ENCODE measurements around the gene BSN. TPM values are rescaled to one million over a fixed set of nuclear protein-coding genes. Genes with fewer than 3 reads are reported as not detected.

BSN gene
- polyA plus RNA-seq, 2 of the 4 experiments (the other 2 are of a cell fraction): 0.04 to 0.08 TPM

DNA sequence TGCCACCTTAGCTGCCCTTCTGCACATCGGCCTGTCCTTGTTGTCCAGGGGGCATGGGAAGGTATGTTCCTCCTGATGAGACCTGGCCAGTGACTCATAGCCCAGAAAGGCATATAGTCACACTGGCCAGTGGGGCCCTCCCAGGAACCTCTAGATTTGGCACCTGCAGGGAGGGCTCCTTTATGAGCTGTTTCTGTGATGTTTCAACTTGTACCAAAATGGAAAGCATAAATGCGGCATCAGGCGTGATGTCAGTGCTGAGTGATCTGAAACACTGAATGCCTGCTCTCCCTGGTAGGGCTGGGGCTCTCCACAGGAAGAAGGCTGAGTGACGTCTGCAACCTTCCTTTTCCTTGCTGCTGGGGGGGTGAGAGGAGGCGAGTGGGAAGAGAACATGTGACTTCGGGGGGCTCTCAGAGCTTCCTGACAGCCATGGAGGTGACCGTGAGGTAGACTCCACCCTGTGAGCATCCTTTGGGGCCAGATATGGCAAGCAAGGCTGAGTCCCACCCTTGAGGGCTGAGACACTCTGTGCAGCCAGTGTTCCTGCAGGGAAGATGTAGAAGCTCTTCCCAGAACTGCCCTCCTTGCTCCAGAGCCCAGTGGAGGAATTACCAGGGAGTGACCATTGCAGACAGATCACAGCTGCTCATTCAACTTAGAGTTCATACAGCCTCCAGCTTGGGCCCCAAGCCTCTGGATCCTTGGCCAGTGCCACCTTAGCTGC is 82.8 kb downstream of the BSN start:
- no peak overlapping the region for H3K4me3 ChIP-seq
- CTCF ChIA-PET: interaction anchor here (1.6 kb wide), 1 partner anchor 97 kb away, joined by 5 read pairs; no protein-coding TSS in a partner anchor
- no peak overlapping the region for H3K27ac ChIP-seq
- 74% methylated on average over 6 of the region's 7 CpGs for WGBS (ENCODE audit: missing lambda C conversion rate)
- ATAC-seq: no peak; a peak in 1 of 6 replicates
- FAIRE-seq: no peak
- H3K4me1 ChIP-seq: peaks cover 10% of the 10 kb centered on the region; the same call in 2 of the 3 replicates
- POLR2A ChIA-PET: interaction anchor here (1.2 kb wide), 1 partner anchor 49 kb away, joined by 6 read pairs; no protein-coding TSS in a partner anchor
- H3K4me2 ChIP-seq: no peak overlapping the region
- H3K9me3 ChIP-seq: peaks cover under 1% of the 10 kb centered on the region; the same call in 1 of the 3 replicates
- no peak for DNase-seq (ENCODE audit: low read depth in 1 of 2, low spot score in 1 of 2)
- TF ChIP-seq, protein P1, sequence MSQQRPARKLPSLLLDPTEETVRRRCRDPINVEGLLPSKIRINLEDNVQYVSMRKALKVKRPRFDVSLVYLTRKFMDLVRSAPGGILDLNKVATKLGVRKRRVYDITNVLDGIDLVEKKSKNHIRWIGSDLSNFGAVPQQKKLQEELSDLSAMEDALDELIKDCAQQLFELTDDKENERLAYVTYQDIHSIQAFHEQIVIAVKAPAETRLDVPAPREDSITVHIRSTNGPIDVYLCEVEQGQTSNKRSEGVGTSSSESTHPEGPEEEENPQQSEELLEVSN (IDR thresholded peaks at IDR 0.05; ENCODE audit: borderline replicate concordance, low read depth): no peak
- no peak for TF ChIP-seq RNF2 (IDR thresholded peaks at IDR 0.05; ENCODE audit: borderline replicate concordance, low read depth)
- TF ChIP-seq, protein P2, sequence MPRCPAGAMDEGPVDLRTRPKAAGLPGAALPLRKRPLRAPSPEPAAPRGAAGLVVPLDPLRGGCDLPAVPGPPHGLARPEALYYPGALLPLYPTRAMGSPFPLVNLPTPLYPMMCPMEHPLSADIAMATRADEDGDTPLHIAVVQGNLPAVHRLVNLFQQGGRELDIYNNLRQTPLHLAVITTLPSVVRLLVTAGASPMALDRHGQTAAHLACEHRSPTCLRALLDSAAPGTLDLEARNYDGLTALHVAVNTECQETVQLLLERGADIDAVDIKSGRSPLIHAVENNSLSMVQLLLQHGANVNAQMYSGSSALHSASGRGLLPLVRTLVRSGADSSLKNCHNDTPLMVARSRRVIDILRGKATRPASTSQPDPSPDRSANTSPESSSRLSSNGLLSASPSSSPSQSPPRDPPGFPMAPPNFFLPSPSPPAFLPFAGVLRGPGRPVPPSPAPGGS (IDR thresholded peaks at IDR 0.05): no peak
- TF ChIP-seq HOXB13 (CRISPR knock-in tag; IDR thresholded peaks at IDR 0.05; ENCODE audit: low read depth): no peak
- TF ChIP-seq, protein P3, sequence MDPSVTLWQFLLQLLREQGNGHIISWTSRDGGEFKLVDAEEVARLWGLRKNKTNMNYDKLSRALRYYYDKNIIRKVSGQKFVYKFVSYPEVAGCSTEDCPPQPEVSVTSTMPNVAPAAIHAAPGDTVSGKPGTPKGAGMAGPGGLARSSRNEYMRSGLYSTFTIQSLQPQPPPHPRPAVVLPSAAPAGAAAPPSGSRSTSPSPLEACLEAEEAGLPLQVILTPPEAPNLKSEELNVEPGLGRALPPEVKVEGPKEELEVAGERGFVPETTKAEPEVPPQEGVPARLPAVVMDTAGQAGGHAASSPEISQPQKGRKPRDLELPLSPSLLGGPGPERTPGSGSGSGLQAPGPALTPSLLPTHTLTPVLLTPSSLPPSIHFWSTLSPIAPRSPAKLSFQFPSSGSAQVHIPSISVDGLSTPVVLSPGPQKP (IDR thresholded peaks at IDR 0.05; ENCODE audit: low read depth, low read length): no peak
- TF ChIP-seq HDAC2 (IDR thresholded peaks at IDR 0.05): no peak
- TF ChIP-seq MYC (IDR thresholded peaks at IDR 0.05; ENCODE audit: borderline replicate concordance, low read length): no peak
- TF ChIP-seq SREBF2 (IDR thresholded peaks at IDR 0.05): no peak
- no peak for TF ChIP-seq EP300 (IDR thresholded peaks at IDR 0.05)
- no peak for TF ChIP-seq HOXA7 (CRISPR knock-in tag; IDR thresholded peaks at IDR 0.05)
- no peak for TF ChIP-seq TP53 (CRISPR knock-in tag; IDR thresholded peaks at IDR 0.05)
- TF ChIP-seq JUNB (IDR thresholded peaks at IDR 0.05): no peak
- TF ChIP-seq BHLHE40 (IDR thresholded peaks at IDR 0.05; ENCODE audit: low read depth, low read length): no peak
- TF ChIP-seq TFCP2L1 (CRISPR knock-in tag; IDR thresholded peaks at IDR 0.05): no peak

DNA sequence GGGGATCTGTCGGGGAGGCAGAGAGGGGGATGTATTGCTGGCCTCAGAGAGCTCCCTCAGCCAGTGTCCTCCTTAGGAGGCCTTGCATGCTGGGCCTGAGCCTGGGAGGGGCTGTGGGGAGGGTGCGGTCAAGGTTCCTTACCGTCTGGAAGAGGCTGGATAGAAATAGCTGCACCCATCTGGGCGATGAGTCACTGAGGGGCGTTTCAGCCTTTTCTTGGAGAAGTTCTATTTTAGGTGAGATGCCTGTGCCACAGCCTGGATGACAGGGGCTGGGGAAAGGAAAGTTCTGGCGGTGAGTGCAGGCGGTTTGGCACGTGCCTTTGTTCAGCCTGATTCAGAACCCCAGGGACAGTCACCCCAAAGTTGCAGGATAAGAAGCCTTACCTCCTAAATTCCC is 84.2 kb downstream of the BSN start:
- peak overlapping the region in 1 of 2 experiments; percentile 49; a peak in 2 of 6 replicates for H3K27ac ChIP-seq
- peak; percentile 55 to 86; a peak in 4 of 6 replicates for ATAC-seq
- FAIRE-seq: no peak
- peaks cover 10% of the 10 kb centered on the region; the same call in 2 of the 3 replicates for H3K4me1 ChIP-seq
- peak overlapping the region; percentile 51 for H3K4me2 ChIP-seq
- H3K4me3 ChIP-seq: no peak overlapping the region
- no peaks in the 10 kb centered on the region for H3K9me3 ChIP-seq
- 33% methylated on average over 8 of the region's 8 CpGs for WGBS (ENCODE audit: missing lambda C conversion rate)
- ChIA-PET POLR2A (interaction anchor here (1.2 kb wide), 1 partner anchor 50 kb away, joined by 6 read pairs; no protein-coding TSS in a partner anchor), CTCF (interaction anchor here (0.6 to 1.6 kb wide), 2 partner anchors 34 to 98 kb away, joined by 4 to 5 read pairs; no protein-coding TSS in a partner anchor)
- no peak for TF ChIP-seq FOSL2 (IDR thresholded peaks at IDR 0.05)
- peak; percentile 21; the same call in 1 of the 2 replicates for TF ChIP-seq FOSL2 (CRISPR knock-in tag; IDR thresholded peaks at IDR 0.05)
- TF ChIP-seq CBX8 (IDR thresholded peaks at IDR 0.05): no peak
- no peak for TF ChIP-seq FOSB (CRISPR knock-in tag; IDR thresholded peaks at IDR 0.05)
- peak; percentile 6 to 57 for DNase-seq (ENCODE audit: low read depth in 1 of 2, low spot score in 1 of 2)

DNA sequence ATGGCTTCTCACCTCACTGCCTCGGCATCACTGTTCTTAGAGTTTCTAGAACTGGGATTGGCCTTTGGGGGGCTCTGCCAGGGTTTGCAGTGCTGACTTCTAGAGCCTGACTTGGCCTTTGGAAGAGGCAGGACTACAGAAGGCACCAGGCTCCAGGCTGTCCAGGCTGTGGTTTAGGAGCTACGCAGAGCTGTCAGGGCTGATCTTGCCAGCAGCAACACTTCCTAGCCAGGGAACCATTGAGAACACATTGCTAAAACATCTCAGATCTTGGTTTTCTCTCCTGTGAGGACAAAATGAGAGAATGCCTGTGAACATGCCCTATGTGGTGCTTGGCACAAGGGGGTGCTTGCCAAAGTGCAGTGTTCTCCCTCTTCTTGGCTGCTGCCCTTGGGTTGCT is 85.3 kb downstream of the BSN start:
- FAIRE-seq: no peak
- CTCF ChIA-PET: interaction anchor here (0.7 to 1.3 kb wide), 2 partner anchors 11 to 18 kb away, joined by 3 to 4 read pairs; no protein-coding TSS in a partner anchor
- Histone ChIP-seq H3K4me2 (no peak overlapping the region), H3K4me3 (no peak overlapping the region), H3K4me1 (peaks cover 10% of the 10 kb centered on the region; the same call in 2 of the 3 replicates), H3K27ac (no peak overlapping the region), H3K9me3 (no peaks in the 10 kb centered on the region)
- WGBS (ENCODE audit: missing lambda C conversion rate): 100% methylated on average over 2 of the region's 2 CpGs
- no peak for DNase-seq (ENCODE audit: low read depth in 1 of 2, low spot score in 1 of 2)
- ATAC-seq: no peak
- POLR2A ChIA-PET: no interaction called here
- TF ChIP-seq ZSCAN20 (CRISPR knock-in tag; IDR thresholded peaks at IDR 0.05) (no peak), REST (IDR thresholded peaks at IDR 0.05) (no peak), CTCF (IDR thresholded peaks at IDR 0.05) (no peak), RNF2 (IDR thresholded peaks at IDR 0.05; ENCODE audit: borderline replicate concordance, low read depth) (no peak), HEYL (CRISPR knock-in tag; IDR thresholded peaks at IDR 0.05) (no peak), POLR2AphosphoS2 (conservative IDR thresholded peaks at IDR 0.05; ENCODE audit: low read length) (no peak)
- TF ChIP-seq, protein P4, sequence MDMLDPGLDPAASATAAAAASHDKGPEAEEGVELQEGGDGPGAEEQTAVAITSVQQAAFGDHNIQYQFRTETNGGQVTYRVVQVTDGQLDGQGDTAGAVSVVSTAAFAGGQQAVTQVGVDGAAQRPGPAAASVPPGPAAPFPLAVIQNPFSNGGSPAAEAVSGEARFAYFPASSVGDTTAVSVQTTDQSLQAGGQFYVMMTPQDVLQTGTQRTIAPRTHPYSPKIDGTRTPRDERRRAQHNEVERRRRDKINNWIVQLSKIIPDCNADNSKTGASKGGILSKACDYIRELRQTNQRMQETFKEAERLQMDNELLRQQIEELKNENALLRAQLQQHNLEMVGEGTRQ (IDR thresholded peaks at IDR 0.05): no peak
